Measurements from ENCODE around the gene CLN5.

Gene CLN5

GRCh38 chr13:77022341-77022740 lies 30.5 kb downstream of the CLN5 start:
- DNase-seq, result no peak

GRCh38 chr13:77026255-77026860 lies 34.5 kb downstream of the CLN5 start:
- DNase-seq, result peak; percentile 13

- DNase-seq, result peak; percentile 36
These were observed 35.2 kb downstream of the CLN5 start, which contains the start of gene FBXL3 for GRCh38 chr13:77026861-77027621. TSS of gene FBXL3 (minus strand) at chr13:77027159. CDS start at chr13:77021860, 5,299 bp downstream.

DNA sequence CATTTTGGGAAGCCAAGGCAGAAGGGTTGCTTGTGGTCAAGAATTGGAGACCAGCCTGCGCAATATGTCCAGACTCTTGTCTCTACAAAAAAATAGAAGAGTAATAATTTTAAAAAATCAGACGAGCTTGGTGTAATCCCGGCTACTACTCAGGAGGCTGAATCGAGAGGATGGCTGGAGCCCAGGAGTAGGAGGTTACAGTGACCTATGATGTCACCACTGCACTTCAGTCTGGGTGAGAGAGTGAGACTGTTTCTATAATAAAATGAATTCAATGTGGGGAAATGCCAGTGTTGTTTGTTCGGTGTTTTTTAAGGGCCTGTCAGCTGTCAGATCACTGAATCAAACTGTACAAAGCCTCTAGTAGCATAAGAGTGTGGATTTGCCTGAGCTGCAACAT lies 36.3 kb downstream of the CLN5 start:
- peak; percentile 16 for DNase-seq

- DNase-seq, result no peak
These were observed 37.6 kb downstream of the CLN5 start for GRCh38 chr13:77029436-77029835.

DNA sequence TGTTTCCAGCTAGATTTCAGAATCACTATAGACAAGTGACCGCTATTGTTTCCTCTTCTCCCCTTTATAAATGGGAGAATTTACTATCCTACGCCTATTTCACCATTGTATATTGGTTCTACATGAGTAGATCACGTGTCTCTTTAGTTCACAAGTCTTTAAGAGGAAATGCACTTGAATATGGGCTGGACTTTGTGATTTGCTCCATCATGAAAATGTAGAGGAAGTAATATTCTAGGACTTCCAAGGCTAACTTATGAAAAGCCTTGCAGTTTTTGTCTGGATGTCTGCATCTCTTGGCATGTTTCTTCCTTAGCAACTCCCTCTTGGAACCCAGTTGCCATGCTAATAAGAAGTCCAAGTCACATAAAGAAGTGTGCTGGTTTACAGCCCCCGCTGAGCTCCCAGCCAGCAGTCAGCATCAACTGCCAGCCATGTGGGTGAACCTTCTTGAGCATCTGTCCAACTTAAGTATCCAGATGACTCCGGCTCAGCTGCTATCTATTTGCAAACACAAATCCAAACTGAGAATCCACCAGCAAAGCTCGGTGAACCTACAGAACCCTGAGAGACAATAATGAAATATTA lies 39.9 kb downstream of the CLN5 start:
- DNase-seq, result no peak

DNA sequence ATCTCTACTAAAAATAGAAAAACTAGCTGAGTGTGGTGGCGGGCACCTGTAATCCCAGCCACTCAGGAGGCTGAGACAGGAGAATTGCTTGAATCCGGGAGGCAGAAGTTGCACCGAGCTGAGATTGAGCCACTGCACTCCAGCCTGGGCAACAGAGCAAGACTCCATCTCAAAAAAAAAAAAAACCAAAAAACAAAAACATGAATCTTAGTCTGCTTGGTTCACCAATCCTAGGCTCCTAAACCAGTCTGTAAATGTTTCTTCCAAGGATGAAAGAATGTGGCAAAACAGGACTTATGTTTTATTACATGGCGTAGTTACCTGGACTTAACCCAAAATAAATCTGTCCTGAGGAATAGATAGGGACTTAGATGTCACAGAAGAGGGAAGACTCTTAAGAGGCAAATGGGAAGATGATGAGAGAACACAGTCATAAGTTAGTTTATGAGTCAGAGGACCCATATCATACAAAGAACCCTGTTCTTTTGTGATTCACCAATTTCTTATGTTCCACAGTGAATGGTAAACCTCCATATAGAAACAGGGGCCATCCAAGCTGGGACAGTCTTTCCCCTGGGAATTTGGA lies 41.9 kb downstream of the CLN5 start:
- no peak for DNase-seq

- no peak for DNase-seq
These were observed 43.0 kb downstream of the CLN5 start for GRCh38 chr13:77034881-77035280.

GRCh38 chr13:77036279-77036678 lies 44.4 kb downstream of the CLN5 start:
- DNase-seq, result no peak

DNA sequence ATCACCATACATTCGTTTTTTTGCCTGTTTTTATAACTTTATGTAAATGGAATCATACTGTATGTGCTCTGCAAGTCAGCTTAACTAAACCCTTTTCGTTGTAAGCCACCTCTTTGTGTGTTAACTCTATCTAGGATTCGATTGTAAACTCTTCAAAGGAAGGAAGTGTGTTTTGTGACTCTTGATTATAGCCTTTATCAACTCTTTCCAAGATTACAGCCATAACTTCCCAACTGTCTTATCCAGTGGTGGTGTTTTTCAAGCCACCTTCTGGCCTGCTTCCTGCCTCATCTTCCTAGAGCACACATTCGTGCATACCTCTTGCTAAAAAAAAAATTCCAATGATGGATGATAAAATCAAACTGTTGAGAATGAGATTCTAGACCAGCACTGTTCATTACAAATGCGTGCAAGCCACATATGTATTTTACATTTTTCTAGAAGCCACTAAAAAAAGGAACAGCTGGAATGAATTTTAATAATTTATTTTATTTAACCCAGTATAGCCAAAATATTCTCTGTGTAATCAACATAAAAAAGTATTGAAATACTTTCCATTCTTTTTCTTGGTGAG lies 47.1 kb downstream of the CLN5 start:
- DNase-seq, result no peak

GRCh38 chr13:77040076-77040475 lies 48.2 kb downstream of the CLN5 start:
- peak; percentile 34 for DNase-seq

DNA sequence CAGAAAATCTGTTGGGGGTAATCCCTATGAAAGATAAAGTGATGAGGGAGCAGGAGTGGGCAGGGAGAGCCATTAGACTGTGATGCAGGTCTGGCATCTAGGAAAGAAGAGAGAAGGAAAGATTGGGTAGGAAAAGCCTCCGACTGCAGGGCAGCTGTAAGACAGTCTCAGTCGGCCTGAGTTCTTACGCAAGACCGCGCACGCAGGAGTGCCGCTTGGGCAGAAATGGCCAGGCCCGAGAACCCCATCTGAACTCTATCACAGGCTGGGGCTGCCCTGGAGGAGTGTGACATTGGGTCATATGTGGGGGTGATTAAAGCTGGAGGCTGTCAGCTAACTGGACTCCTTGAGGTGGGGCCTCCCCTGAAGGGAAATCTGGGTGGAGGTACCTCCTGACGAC lies 49.0 kb downstream of the CLN5 start:
- DNase-seq, result no peak

- DNase-seq, result no peak
These were observed 50.8 kb downstream of the CLN5 start for GRCh38 chr13:77042566-77043177.

GRCh38 chr13:77047649-77048343 lies 55.9 kb downstream of the CLN5 start:
- DNase-seq, result no peak

GRCh38 chr13:77048681-77049080 lies 56.8 kb downstream of the CLN5 start:
- DNase-seq, result no peak

DNA sequence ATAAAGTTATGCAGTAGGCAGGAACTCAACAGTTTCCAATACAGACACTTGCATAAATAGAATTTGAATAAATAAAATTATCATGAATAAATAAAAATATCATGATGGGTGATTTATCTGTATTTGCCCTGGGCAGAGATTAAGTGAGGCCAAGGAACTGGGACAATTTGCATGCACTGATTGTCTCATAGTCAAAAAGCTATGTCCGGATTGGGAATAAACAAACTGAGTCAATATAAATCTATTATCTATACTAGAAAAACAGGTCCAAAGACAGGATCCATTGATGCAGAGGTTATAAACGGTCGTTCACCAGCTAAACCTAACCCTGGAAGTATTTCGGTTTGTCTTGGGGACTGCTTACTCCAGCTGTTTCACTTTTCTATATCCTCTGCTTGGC lies 61.3 kb downstream of the CLN5 start:
- DNase-seq, result no peak

All from NCI-H774 (cell line).